Epithelial cell of esophagus (primary cell): ENCODE measurements around the gene PICK1.
A peak's percentile ranks its signal among the peaks of the same experiment; 100 is the strongest.

Experiments
- DNase-seq: peaks from one replicate; pipeline ENCODE4 v3.0.0; 2010; ENCODE audit warnings: low read depth
- H3K4me3 ChIP-seq: 2 replicates; pipeline ENCODE4 v1.5.1; 2011; ENCODE audit warnings: mild to moderate bottlenecking, low read length, control low read depth
- TF ChIP-seq, protein P1 (sequence below): IDR thresholded peaks from 2 replicates; pipeline ENCODE4 v1.5.1; 2011; ENCODE audit warnings: low read depth, mild to moderate bottlenecking, low read length, control low read depth, inconsistent platforms; ENCODE audit not compliant: insufficient read depth; ENCODE audit errors: missing control alignments

PICK1 gene

DNA sequence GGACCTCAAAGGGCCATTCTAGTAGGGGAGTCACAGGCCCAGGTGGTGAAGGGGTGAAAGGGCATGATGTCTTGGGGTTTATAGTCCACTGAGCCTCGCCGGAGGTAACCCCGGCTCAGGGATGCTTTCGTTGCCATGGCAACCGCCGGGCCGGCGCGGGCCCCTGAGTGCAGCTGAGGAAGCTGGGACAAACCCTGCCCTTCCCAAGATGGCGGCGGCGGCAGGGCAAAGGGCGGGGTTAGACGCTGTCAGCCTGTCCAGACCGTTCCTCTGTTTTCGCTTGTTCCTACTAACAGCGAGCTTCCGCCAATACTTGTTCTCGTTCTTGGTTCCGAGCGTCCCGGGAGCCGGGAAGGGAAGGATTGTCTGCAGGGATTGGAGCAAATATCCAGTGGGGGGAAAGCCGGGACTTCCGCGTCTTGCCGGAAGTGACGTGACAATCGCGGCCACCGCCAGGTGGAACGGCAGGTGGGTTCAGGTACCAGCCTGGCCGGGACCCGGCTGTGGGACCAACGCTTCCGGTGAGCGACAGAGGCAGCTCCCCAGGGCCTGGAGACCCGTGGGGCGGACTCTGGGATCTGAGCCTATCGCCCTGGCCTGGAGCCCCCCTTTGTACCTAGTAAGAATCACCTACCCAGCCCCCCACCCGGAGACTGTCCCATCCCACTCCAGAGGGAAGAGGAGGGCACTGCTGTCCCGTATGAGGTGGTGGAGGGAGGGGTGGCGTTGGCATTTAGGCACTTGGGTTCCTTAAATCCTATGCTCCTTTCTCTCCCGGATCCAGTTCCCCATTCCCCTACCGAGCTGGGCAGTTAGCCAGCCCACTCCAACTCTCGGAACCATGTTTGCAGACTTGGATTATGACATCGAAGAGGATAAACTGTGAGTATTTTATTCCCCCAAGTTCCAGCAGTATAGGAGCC lies at the start of gene PICK1:
Gene PICK1 (plus strand): TSS at position 436 of the 923 bp plus-strand sequence. CDS start 406 bp downstream, at position 842.
- peak; percentile 92 for DNase-seq
- TF ChIP-seq, protein P1, sequence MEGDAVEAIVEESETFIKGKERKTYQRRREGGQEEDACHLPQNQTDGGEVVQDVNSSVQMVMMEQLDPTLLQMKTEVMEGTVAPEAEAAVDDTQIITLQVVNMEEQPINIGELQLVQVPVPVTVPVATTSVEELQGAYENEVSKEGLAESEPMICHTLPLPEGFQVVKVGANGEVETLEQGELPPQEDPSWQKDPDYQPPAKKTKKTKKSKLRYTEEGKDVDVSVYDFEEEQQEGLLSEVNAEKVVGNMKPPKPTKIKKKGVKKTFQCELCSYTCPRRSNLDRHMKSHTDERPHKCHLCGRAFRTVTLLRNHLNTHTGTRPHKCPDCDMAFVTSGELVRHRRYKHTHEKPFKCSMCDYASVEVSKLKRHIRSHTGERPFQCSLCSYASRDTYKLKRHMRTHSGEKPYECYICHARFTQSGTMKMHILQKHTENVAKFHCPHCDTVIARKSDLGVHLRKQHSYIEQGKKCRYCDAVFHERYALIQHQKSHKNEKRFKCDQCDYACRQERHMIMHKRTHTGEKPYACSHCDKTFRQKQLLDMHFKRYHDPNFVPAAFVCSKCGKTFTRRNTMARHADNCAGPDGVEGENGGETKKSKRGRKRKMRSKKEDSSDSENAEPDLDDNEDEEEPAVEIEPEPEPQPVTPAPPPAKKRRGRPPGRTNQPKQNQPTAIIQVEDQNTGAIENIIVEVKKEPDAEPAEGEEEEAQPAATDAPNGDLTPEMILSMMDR = no peak
- H3K4me3 ChIP-seq = peak within 1 kb of the TSS; percentile 81

DNA sequence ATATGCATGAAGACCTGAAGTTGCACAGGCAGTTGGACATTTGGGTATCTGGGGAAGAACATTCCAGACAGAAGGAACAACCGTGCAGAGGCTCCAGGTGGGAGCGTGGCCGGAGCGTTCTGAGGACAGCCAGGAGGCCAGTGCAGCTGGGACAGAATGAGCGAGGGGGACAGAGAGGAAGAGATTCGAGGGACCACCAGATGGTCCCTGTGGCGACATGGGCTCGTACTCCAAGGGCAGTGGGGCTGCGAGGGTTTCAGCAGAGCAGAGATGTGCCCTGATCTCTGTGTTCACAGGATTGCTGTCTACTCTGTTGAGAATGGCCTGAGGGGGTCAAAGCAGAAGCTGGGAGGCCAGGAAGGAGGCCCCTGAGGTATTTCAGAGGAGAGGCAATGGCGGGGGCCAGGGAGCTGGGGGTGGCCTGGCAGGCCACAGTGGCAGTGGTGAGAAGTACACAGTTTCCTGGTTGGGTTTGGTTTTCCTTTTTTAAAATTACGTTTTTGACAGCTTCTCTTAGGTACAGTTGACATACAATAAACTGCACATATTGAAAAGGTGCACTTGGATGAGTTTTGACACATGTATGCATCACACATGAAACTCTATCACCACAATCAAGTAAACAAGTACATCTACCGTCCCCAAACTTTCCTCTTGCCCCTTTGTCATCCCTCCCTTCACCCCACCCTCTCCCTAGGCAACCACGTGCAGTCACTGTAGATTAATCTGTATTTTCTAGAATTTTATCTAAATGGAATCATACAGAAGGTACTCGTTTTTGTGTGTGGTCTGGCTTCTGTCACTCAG lies 48.0 kb upstream of the PICK1 start:
- TF ChIP-seq, protein P1 = no peak
- DNase-seq = no peak
- no peak overlapping the region for H3K4me3 ChIP-seq

DNA sequence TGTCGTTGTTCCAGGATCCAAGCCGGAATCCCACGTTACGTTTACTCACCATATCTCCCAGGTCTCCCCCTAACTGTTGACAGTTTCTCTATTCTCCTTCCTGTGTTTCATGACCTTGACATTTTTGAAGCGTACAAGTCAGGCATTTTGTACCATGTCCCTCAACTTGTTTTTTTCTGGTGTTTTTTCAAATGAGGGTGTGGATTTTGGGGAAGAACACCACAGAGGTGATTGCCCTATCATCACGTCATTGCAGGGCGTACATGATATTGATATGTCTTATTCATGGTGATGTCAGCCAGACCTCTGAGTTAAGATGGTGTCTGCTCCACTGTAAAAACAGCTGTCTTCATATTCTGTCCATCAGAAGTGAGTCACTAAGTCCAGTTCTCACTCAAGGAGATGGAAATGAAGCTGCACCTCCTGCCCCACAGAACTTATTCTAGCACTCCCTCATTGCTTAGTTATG lies 44.6 kb upstream of the PICK1 start:
- H3K4me3 ChIP-seq = no peak overlapping the region
- TF ChIP-seq, protein P1 = no peak
- peak; percentile 62 for DNase-seq

DNA sequence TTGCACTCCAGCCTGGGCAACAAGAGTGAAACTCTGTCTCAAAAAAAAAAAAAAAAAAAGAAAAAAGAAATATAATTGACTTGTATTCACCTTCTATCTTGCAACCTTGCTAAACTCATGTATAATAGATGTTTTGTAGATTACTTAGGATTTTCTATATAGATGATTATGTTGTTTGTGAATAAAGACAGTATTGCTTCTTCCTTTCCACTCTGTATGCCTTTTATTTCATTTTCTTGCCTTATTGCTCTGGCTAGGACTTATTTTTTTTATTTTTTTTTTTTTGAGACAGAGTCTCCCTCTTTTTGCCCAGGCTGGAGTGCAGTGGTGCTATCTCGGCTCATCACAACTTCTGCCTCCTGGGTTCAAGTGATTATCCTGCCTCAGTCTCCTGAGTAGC lies 43.1 kb upstream of the PICK1 start:
- TF ChIP-seq, protein P1 = no peak
- H3K4me3 ChIP-seq = no peak overlapping the region
- no peak for DNase-seq

DNA sequence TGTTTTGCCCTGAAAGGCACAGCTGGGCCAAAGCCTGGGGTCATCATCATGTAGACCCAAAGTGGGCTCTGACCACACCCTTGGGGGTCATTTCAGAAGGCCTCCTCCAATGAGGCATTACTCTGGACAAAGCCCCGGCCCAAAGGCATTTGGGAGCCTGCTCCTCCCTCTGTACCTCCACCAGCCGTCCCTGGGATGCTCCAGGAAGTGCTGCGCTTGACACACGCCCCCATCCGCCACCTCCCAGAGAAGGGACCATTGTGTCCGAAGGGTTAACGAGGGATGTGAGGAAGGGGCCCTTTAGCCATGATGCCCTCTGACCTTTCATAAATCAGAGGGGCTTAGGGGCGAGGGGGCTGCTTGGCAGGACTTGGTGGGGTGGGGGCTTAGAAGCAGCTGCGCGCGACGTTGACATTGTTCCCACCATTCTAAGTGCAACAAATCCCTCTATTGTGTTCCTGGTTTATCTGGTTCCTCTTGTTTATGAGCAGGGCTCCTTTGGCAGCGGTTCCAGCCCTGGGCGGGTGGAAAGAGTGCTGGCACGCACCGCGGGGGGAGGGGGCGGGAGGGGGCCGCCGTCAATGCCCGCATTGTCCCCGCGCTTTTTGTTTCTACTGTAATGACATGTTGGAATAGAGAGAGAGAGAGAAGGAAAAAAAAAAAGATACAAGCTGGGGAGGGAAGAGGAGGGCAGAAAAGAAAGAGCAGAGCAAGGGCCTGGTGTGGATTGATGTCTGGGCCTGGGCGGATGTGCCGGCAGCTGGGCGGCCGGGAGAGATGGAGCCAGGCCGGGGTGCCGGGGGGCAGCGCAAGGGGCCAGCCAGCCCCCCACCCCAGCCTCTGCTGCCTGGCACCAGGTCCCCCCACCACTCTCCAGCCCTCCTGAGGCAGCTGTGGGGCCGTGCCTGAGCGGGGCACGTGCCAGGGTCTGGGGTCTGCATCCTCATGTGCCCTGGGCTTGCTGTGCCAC lies 40.7 kb upstream of the PICK1 start:
- DNase-seq = peak; percentile 64
- H3K4me3 ChIP-seq = no peak overlapping the region
- TF ChIP-seq, protein P1 = no peak

DNA sequence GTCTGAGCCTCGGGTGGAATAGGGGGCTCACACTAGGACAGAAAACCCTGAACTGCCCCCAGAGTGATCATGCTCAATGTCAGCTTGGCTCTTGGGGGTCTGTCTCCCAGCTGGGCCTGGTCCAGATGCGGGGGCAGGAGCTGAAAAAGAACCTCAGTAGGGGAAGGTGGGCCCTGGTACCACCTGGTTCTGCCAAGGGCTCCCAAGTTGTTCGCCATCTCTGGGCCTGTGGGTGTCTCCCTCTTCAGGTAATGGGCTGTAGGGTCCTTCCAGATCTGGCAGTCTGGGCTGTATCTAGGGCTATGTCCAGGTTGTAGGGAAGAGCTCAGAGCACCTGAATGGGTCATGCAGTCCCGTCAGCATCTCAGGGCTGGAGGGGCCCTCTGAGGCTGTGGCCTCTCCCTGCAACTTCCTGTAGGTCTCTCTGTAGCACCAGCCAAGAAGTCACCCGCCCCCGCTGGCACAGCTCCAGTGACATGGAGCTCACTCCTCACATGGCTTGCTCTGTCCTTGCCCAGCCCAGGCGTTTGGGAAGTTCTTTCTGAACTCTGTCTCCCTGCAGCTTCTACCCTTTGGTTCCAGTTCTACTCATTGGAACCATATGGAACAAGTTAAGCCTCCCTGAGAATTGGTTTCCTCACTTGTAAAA lies 39.8 kb upstream of the PICK1 start:
- TF ChIP-seq, protein P1 = no peak
- H3K4me3 ChIP-seq = no peak overlapping the region
- DNase-seq = peak; percentile 50
